NCI-H748 (cell line): ENCODE data around the gene MARCHF4.
A peak's percentile ranks its signal among the peaks of the same experiment; 100 is the strongest.
"Not testable (repeated sequence)": the region's sequence is repeated elsewhere in the genome, so short reads cannot be mapped to it uniquely, and the experiment has no call there.

Source experiments
- DNase-seq: peaks from one replicate; lab custom pipeline; 2025; ENCODE audit not compliant: unreplicated experiment; lab: John Stamatoyannopoulos, UW

Gene MARCHF4

DNA sequence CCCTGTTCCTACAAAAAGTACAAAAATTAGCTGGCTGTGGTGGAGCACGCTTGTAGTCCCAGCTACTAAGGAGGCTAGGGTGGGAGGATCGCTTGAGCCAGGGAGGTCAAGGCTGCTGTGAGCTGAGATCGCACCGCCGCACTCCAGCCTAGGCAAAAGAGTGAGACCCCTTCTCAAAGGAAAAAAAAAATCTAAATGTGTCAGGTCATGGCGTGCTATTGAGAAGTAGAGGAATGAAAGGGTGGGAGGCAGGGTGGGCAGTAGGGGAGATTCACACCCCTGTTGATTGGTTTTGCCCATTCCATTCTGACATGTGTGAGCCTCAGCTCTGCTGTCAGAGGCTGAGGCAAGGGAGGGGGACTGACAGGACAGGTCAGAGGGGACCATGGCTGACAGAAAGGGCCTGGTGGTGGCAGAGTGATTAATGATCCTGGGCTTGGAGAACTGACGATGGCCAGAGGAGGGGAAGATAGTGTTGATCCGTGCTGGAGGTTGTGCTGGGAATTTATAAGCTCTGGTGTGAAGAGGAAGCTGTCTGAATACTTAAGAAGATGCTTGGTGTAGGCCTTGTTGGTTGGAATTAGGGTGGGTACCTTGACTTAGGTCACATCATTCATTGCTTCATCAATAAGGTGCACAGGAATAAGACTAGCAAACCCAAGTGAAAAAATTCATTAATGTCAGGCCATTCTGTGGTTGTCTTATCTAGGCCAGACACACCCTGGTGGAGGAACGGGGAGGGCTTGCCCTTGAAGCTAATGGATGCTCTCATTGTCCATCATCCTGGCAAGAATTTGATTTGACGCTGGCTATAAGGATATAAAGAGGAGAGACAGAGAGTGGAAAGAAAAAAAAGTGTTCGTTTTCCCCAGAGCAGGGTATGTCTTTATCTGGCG is 20.9 kb upstream of the MARCHF4 start:
- DNase-seq: no peak

DNA sequence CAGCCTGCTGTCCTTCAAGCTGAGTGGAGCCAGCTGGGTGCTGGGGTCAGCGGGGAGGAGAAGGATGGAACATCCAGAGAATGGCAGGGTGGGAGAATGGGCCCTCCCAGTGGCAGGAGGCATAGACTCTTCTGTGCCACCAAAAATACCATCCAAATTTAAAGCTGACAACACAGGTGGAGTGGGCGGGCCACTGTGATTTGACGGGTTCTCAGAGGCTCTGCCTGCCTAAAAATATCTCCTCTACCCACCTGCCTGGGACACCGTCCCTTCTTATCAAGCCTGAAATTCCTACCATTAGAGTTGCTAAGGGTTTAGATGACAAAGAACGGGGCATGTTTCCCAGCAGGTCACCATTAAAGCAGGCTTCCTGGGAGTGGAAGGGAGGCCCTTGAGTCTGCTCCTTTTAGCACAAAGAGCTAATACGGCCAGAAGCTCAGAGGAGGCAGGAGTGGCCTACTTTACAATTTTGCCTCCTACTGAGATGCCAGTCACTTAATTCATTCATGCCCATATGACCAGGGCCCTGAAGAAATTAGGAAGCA is 19.8 kb upstream of the MARCHF4 start:
- no peak for DNase-seq

DNA sequence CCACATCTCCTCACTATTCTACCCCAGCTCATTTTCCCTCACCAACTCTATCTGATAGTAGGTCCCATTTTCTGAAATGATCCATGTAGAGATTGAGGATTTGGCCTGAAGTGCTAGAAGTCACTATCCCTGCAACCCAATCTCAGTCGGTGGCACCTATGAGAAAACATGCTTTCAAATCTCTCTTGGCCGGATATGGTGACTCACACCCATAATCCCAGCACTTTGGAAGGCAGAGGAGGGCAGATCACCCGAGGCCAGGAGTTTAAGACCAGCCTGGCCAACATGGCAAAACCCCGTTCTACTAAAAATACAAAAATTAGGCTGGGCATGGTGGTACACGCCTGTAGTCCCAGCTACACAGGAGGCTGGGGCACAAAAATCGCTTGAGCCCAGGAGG is 19.1 kb upstream of the MARCHF4 start:
- DNase-seq: no peak

DNA sequence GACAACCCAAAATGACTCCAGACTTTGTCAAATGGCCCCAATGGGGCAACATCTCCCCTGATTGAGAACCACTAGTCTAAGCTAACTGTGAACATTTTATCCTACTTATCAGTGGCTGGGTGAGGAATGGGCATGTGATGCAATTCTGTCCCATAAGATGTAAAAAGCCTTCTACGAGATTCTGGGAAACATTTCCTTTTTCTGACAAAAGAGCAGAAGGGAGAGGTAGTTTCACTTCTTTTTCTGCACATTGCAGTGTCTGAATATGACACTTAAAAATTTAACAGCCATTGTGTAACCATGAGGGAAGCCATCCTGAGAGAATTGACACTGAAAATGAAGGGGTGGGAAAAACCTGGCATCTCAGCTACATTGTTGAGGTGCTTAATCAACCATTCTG is 17.3 kb upstream of the MARCHF4 start:
- DNase-seq: no peak

DNA sequence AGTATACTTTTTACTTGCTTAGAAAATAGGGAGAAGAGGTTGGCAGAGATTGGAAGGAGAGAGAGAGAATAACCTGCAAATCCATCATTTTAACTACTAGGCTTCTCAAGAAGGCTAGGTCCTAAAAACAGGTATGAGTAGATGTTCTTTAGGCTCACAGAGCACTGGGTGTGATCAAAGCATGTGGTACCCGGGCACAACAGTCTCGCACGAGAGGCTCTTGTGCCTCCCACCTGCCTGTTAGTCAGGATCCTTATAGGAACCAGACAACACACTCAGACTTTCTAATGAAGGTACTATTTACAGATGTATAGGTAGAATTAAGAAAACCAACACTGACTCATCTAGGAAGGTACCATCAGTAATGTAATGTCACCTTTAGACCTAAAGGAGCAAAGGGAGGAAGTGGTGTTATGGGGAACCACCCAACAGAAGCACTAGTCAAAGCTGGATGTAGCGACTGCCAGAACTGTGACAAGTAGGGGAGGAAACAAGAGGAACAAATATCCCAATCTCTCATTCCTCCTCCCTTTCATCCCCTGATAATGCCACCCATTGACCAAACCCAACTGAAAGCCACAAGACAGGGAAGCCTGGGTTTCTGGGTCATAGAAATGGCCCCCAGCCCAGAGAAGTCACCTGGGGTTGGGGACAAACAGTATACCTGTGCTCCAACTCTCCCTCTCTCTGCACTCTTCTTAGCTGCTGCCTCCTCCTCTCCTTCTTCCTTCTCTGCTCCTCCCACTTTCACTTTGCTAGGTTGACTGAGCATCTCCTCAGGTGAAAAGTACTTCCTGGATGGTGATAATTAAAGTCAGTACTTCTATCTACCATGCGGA is 16.0 kb upstream of the MARCHF4 start:
- no peak for DNase-seq

DNA sequence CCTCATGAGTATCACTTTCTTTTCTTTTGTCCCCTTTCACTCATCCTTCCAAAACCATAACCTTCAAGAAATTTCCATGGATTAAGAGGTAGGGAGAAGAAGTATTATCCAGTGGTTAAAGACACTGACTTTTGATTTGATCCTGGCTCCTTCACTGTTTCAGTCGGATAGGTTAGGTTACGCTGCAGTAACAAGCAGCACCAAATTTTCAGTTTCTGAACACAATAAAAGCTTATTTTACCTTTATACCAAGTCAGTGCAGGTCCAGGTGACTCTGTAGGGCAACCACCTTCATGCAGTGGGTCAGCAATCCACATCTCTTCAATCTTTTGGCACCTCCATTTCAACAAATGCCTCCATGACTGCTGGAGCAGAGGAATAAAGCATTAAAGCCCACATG is 15.0 kb upstream of the MARCHF4 start:
- DNase-seq: no peak

DNA sequence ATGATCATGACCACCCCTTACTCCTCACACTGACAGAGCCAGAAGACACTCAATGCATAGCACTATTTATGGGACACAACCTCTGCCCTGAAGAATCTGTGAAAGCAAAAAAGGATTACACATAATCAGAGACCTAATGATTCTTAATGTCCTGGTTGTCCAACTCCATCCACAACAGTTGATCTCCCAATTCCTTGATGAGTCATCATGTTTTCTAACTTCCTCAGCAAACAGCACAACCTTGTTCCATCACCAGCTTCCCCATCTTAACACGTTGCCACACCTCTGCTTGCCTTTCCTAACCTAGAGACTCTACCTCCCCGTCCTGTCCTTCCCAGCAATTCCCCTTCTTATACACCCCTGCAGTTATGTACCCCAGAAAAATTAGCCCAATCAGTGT is 13.2 kb upstream of the MARCHF4 start:
- DNase-seq: no peak

DNA sequence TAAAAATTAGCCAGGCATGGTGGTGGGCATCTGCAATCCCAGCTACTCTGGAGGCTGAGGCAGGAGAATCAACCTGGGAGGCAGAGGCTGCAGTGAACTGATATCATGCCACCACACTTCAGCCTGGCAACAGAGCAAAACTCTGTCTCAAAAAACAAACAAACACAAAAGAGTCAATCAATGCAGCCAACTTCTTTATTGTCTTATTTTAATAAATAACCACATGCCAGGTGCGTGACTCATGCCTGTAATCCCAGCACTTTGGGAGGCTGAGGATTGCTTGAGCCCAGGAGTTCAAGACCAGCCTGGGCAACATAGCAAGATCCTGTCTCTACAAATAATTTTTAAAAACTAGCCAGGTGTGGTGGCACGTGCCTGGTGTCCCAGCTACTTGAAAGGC is 12.1 kb upstream of the MARCHF4 start:
- DNase-seq: not testable (repeated sequence)

DNA sequence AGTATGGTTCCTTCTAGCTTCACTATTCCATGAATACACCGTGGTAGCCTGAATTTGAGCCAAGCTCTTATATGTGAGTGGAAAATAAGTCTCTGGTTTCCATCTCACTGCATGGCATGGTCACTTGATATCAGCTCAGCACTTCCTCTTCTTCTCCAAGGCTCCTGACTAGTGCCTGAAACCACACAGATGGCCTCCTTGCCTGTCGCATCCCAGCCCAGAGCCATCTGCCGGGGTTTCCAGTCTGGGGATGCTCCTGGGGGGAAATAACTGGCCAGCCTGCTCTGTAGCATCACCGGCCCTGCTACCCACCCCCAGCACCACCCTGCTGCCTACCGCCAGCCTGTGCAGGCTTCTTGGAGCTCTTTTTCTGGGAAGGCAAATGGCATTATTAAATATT is 7.7 kb upstream of the MARCHF4 start:
- DNase-seq: no peak

DNA sequence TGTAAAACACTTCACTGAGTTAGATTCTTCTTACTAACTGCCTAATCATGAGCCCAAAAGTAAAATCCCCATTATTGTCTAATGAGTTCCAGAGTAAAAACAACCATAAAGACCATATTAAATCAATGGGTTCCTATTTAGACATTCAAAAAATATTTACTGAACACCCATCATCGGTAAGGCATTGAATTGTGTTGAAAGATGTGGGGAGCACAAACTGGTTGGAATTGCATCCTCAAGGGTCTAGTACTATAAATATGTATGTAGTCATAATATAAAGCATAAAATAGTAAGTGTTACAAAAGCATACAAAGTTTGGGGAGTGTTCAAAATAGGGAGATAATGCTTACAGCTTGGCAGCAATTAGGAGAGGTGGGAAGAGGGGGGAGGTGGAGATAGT is 3.0 kb upstream of the MARCHF4 start:
- DNase-seq: no peak

DNA sequence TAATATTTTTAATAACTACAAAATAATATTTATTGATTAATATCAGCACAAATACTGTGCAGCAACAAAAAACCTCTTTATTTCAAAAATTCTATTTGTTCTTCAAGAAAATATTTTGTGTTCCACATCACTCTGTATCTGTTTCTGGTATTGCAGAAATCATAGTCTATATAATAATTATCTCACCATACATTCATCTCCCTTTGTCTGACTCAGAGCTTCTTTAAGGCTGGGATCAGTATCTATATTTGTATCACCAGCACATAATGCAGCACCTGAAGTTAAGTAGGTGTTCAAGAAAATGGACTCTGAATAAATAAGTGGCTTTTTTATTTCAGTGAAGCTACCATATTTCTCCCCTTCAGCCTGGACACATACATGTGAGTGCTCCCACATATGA is 1.6 kb upstream of the MARCHF4 start:
- DNase-seq: no peak

DNA sequence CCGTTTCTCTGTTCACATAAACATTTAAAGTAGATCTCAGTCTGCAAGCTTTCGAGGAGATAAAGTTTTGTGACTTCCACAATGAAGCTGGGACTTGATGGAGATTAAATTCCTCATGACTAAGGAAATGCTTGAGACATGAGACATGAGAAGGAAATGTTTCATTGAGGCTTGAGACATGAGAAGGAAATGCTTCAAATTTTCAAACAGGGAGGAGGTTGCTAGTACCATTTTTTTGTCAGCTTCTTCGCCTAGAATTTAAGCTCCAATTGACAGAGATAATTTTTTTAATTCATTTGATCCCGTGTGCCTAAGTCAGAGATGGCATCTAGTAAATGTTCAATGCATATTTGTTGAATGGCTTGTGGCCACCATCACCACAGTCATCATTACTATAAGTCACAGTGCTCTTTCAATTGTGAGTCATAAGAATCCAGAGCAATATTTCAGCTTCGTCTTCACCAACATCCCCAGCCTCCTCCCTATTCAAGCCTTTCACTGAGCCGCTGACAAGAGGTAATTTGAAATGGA is 543 bp upstream of the MARCHF4 start:
- no peak for DNase-seq

DNA sequence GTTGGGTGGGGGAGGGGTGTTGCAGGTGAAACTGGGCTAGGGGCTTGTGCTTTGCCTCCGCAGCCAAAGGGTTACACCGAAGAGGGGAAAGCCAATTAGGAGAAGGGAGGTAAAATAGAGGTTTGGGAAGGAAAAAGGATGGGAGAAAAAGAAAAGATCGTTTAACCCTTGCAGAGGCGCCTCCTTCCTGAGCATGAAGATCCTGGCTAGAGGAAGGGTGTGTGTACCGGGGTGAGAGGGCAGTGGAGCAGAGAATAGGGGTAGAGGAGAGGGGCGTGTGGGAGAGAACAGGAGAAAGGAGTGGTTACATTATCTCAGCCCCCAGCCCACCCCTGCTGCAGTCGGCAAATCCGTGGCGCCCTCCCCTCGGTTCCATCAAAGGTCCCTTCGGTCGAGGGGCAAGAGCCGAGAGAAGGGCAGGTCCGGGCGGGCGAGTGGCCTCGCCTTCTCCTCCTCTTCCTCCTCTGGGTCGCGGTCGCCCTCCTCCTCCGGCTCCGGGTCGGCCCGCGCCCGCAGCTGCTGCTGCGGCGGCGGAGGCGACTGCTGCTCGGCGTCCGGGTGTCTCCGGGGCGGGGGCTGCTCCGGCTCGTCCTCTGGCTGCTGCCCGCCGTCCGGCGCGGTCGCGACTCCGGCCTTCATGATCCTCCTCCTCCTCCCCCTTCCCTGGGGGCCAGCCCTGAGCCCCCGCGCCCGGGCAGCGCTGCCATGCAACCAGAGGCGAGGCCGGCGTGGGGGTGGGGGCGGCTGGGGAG is 1.1 kb downstream of the MARCHF4 start:
- peak; percentile 63 for DNase-seq

DNA sequence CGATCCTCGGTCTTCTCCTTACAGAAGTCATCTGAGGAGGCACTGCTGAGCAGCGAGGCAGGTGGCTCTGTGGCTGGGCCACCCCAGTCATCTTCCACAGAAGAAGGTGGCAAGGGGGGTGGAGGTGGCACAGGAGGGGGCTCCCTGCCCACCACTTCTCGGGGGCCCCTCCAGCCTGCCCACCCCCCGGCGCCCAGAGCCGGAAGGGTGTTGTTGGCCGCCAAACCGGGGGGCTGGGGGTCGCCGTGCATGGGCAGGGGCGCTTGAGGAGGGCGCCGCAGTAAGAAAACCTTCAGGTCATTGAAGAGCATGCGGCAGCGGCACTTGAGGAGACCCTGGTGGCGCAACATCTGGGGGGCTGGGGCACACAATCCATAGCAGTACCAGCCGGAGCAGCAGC is 2.5 kb downstream of the MARCHF4 start:
- DNase-seq: no peak

DNA sequence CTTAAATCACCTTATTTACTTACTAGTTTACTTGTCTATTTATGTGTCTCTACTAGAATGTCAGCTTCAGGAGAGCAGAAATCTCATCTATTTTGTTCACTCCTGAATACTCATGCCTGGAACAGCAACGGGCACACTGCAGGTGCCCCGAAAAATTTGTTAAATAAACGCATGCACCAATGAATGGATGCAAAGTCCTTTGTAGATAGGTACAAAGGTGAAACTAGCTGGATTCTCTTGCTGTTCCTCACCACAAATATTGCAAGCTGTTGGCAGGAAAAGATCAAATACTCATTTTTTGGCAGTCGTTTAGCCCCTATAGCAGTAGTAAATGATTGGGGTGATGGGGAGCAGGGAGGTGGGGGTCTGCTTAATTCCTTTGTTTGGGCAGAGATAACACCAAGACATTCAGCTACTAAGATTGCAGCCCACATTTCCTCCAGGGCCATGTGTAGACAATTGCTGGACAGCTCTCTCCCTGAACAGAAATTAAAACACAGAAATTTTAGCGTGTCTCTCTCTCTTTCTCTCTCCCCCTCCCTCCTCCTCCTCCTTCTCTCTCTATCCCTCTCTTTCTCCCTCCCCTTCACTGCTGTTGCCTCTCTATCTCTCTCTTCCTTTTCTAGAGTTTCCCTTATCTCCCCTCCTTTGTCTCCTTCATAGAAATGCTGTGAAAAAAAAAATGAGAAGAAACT is 5.4 kb downstream of the MARCHF4 start:
- no peak for DNase-seq

DNA sequence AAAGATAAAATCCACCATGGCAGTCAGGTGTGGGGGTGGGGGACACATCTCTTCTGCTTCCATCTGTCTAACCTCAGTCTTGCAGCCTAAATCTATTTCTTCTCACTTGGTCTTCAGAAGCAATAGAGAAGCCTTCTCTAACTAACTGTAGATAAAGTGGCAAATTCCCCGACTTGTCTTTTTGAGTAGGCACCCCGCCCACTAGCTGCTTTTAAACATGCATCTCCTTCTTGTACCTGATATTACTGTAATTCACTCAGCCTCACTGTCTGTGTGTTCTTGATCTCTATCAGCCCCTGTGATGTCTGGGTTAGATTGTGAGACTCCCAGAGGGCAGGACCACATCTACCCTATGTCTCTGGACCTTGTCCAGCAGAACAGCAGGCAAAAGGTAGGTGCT is 6.8 kb downstream of the MARCHF4 start:
- no peak for DNase-seq

DNA sequence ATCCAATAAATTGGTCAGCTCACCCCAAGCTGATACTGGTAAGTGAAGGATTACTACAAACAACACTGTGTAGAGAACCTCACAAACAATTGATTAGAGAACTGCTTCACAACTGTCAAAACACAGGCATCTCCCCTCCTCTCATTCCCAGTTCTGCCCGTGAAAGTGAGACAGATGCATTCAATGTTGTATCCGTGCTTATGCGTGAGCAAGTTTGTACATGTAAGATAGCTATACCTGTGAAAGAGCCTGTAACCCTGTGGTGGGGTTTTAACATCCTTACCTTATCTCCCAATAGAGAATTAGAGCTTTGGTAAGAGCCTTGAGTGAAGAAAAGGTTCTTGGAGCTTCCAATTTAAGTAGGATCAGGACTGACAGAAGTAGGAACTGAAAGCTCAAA is 9.1 kb downstream of the MARCHF4 start:
- no peak for DNase-seq

DNA sequence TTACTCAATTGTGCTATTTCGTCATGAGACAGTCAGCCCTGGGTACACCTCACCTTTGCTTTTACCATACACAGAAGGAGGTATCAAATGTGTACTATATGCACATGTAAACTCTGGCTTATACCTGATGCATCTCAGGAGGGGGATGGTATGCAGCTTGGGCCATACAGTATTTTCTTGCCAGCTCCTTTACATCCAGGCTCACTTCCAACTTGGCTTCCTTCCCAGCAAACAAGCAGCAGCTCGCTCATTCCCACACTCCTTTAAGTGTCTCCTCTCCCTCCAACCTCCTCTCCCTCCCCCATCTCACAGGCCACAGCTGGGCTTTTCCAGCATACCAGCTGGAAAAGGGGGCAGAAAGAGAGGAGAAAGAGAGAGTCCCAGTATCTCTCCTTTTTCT is 9.6 kb downstream of the MARCHF4 start:
- no peak for DNase-seq

DNA sequence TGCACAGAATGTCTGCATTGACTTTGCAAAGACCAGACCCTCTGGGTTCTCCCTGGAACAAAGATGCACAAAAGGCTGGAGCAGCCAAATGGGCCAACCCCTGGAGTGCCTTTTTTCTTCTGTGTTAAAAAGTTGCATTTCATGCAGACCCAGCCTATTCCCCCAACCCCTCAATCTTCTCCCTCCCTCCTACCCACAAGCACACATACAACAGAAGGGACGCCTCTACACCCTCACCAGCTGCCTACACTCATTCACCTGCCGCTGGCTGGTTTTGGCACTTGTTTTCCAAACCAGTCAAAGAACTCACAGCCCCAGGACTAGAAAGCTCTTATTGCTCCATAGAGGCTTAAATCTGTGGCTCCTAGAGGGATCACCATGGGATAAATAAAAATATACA is 16.6 kb downstream of the MARCHF4 start:
- DNase-seq: no peak

DNA sequence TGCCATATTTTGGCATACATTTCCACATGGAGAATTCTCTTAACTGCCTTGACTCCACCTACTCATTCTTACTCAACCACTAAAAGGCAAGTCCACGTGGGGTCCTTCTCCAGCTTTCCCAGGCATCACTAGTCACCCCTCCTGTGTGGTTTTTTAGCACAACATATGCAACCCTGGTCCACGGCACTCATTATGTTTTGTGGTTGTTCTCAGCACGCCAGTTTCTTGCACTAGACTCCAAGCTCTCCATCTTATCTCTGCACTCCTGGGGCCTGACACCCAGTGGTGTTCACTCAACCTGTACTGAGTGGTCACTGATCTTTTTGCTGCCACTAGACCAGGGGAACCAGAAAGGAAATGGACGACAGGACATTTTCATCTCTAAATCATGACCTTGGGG is 18.0 kb downstream of the MARCHF4 start:
- no peak for DNase-seq
